ENCODE measurements around the gene SLC28A1.
"Not testable (repeated sequence)": the region's sequence is repeated elsewhere in the genome, so short reads cannot be mapped to it uniquely, and the experiment has no call there.

SLC28A1 gene

GRCh38 chr15:84883916-84884781, at the start of gene SLC28A1:
Gene SLC28A1, plus strand, starts transcription at chr15:84884662. Its CDS starts 3,099 bp downstream, at chr15:84887761.
- peaks cover 4% of the 10 kb centered on the region for H3K4me1 ChIP-seq (ENCODE audit: control insufficient read depth, insufficient read depth, low read length)
- no peak within 1 kb of the TSS for H3K4me3 ChIP-seq (ENCODE audit: low read depth, low read length)
- H3K9ac ChIP-seq (ENCODE audit: low read depth, low read length), result no peak within 1 kb of the TSS

GRCh38 chr15:84834969-84835368, 49.5 kb upstream of the SLC28A1 start:
- Histone ChIP-seq H3K4me3 (ENCODE audit: low read depth, low read length) (no peak overlapping the region), H3K9ac (ENCODE audit: low read depth, low read length) (no peak overlapping the region), H3K9me3 (ENCODE audit: control insufficient read depth, insufficient read depth, low read length) (no peaks in the 10 kb centered on the region), H3K4me1 (ENCODE audit: control insufficient read depth, insufficient read depth, low read length) (no peaks in the 10 kb centered on the region), H3K27me3 (ENCODE audit: control insufficient read depth, insufficient read depth, low read length) (no peaks in the 10 kb centered on the region), H3K36me3 (ENCODE audit: control insufficient read depth, insufficient read depth, low read length) (peaks cover 3% of the 10 kb centered on the region)

More at GRCh38 chr15:84883916-84884781, at the start of gene SLC28A1:
- H3K27me3 ChIP-seq (ENCODE audit: control insufficient read depth, insufficient read depth, low read length), result no peaks in the 10 kb centered on the region
- no peaks in the 10 kb centered on the region for H3K36me3 ChIP-seq (ENCODE audit: control insufficient read depth, insufficient read depth, low read length)
- H3K9me3 ChIP-seq (ENCODE audit: control insufficient read depth, insufficient read depth, low read length), result no peaks in the 10 kb centered on the region

GRCh38 chr15:84835661-84836337, 48.7 kb upstream of the SLC28A1 start:
- Histone ChIP-seq H3K9me3 (ENCODE audit: control insufficient read depth, insufficient read depth, low read length) (no peaks in the 10 kb centered on the region), H3K27me3 (ENCODE audit: control insufficient read depth, insufficient read depth, low read length) (no peaks in the 10 kb centered on the region), H3K9ac (ENCODE audit: low read depth, low read length) (no peak overlapping the region), H3K36me3 (ENCODE audit: control insufficient read depth, insufficient read depth, low read length) (peaks cover 6% of the 10 kb centered on the region), H3K4me3 (ENCODE audit: low read depth, low read length) (no peak overlapping the region), H3K4me1 (ENCODE audit: control insufficient read depth, insufficient read depth, low read length) (no peaks in the 10 kb centered on the region)

- Histone ChIP-seq H3K4me3 (ENCODE audit: low read depth, low read length) (no peak overlapping the region), H3K27me3 (ENCODE audit: control insufficient read depth, insufficient read depth, low read length) (no peaks in the 10 kb centered on the region), H3K36me3 (ENCODE audit: control insufficient read depth, insufficient read depth, low read length) (peaks cover 6% of the 10 kb centered on the region), H3K9ac (ENCODE audit: low read depth, low read length) (no peak overlapping the region), H3K4me1 (ENCODE audit: control insufficient read depth, insufficient read depth, low read length) (no peaks in the 10 kb centered on the region), H3K9me3 (ENCODE audit: control insufficient read depth, insufficient read depth, low read length) (no peaks in the 10 kb centered on the region)
These were observed 47.6 kb upstream of the SLC28A1 start for GRCh38 chr15:84836844-84837243.

- H3K36me3 ChIP-seq (ENCODE audit: control insufficient read depth, insufficient read depth, low read length), result peaks cover 6% of the 10 kb centered on the region
- H3K27me3 ChIP-seq (ENCODE audit: control insufficient read depth, insufficient read depth, low read length), result no peaks in the 10 kb centered on the region
These were observed 44.7 kb upstream of the SLC28A1 start for GRCh38 chr15:84839714-84840113.

GRCh38 chr15:84840255-84840654, 44.2 kb upstream of the SLC28A1 start:
- Histone ChIP-seq H3K36me3 (ENCODE audit: control insufficient read depth, insufficient read depth, low read length) (peaks cover 3% of the 10 kb centered on the region), H3K4me1 (ENCODE audit: control insufficient read depth, insufficient read depth, low read length) (no peaks in the 10 kb centered on the region), H3K4me3 (ENCODE audit: low read depth, low read length) (no peak overlapping the region), H3K9ac (ENCODE audit: low read depth, low read length) (no peak overlapping the region), H3K9me3 (ENCODE audit: control insufficient read depth, insufficient read depth, low read length) (no peaks in the 10 kb centered on the region), H3K27me3 (ENCODE audit: control insufficient read depth, insufficient read depth, low read length) (no peaks in the 10 kb centered on the region)

More at GRCh38 chr15:84839714-84840113, 44.7 kb upstream of the SLC28A1 start:
- no peaks in the 10 kb centered on the region for H3K4me1 ChIP-seq (ENCODE audit: control insufficient read depth, insufficient read depth, low read length)
- H3K9ac ChIP-seq (ENCODE audit: low read depth, low read length), result no peak overlapping the region
- H3K4me3 ChIP-seq (ENCODE audit: low read depth, low read length), result no peak overlapping the region
- H3K9me3 ChIP-seq (ENCODE audit: control insufficient read depth, insufficient read depth, low read length), result no peaks in the 10 kb centered on the region

GRCh38 chr15:84840741-84841429, 43.6 kb upstream of the SLC28A1 start:
- H3K4me1 ChIP-seq (ENCODE audit: control insufficient read depth, insufficient read depth, low read length), result no peaks in the 10 kb centered on the region
- no peaks in the 10 kb centered on the region for H3K27me3 ChIP-seq (ENCODE audit: control insufficient read depth, insufficient read depth, low read length)
- no peaks in the 10 kb centered on the region for H3K9me3 ChIP-seq (ENCODE audit: control insufficient read depth, insufficient read depth, low read length)
- H3K9ac ChIP-seq (ENCODE audit: low read depth, low read length), result no peak overlapping the region
- H3K36me3 ChIP-seq (ENCODE audit: control insufficient read depth, insufficient read depth, low read length), result peaks cover 3% of the 10 kb centered on the region
- no peak overlapping the region for H3K4me3 ChIP-seq (ENCODE audit: low read depth, low read length)

GRCh38 chr15:84842781-84843180, 41.7 kb upstream of the SLC28A1 start:
- H3K9ac ChIP-seq (ENCODE audit: low read depth, low read length), result no peak overlapping the region
- H3K27me3 ChIP-seq (ENCODE audit: control insufficient read depth, insufficient read depth, low read length), result no peaks in the 10 kb centered on the region
- no peak overlapping the region for H3K4me3 ChIP-seq (ENCODE audit: low read depth, low read length)
- no peaks in the 10 kb centered on the region for H3K9me3 ChIP-seq (ENCODE audit: control insufficient read depth, insufficient read depth, low read length)
- no peaks in the 10 kb centered on the region for H3K4me1 ChIP-seq (ENCODE audit: control insufficient read depth, insufficient read depth, low read length)
- H3K36me3 ChIP-seq (ENCODE audit: control insufficient read depth, insufficient read depth, low read length), result peaks cover 3% of the 10 kb centered on the region

- Histone ChIP-seq H3K9me3 (ENCODE audit: control insufficient read depth, insufficient read depth, low read length) (no peaks in the 10 kb centered on the region), H3K4me1 (ENCODE audit: control insufficient read depth, insufficient read depth, low read length) (no peaks in the 10 kb centered on the region), H3K27me3 (ENCODE audit: control insufficient read depth, insufficient read depth, low read length) (no peaks in the 10 kb centered on the region), H3K36me3 (ENCODE audit: control insufficient read depth, insufficient read depth, low read length) (peaks cover 3% of the 10 kb centered on the region), H3K4me3 (ENCODE audit: low read depth, low read length) (no peak overlapping the region), H3K9ac (ENCODE audit: low read depth, low read length) (no peak overlapping the region)
These were observed 39.5 kb upstream of the SLC28A1 start for GRCh38 chr15:84844964-84845363.

GRCh38 chr15:84845631-84846030, 38.8 kb upstream of the SLC28A1 start:
- not testable (repeated sequence) for H3K9me3 ChIP-seq (ENCODE audit: control insufficient read depth, insufficient read depth, low read length); H3K4me1 ChIP-seq (ENCODE audit: control insufficient read depth, insufficient read depth, low read length); H3K27me3 ChIP-seq (ENCODE audit: control insufficient read depth, insufficient read depth, low read length); H3K36me3 ChIP-seq (ENCODE audit: control insufficient read depth, insufficient read depth, low read length); H3K9ac ChIP-seq (ENCODE audit: low read depth, low read length); H3K4me3 ChIP-seq (ENCODE audit: low read depth, low read length)

- H3K9ac ChIP-seq (ENCODE audit: low read depth, low read length), result no peak overlapping the region
- no peaks in the 10 kb centered on the region for H3K36me3 ChIP-seq (ENCODE audit: control insufficient read depth, insufficient read depth, low read length)
- no peak overlapping the region for H3K4me3 ChIP-seq (ENCODE audit: low read depth, low read length)
- H3K27me3 ChIP-seq (ENCODE audit: control insufficient read depth, insufficient read depth, low read length), result no peaks in the 10 kb centered on the region
- no peaks in the 10 kb centered on the region for H3K4me1 ChIP-seq (ENCODE audit: control insufficient read depth, insufficient read depth, low read length)
- no peaks in the 10 kb centered on the region for H3K9me3 ChIP-seq (ENCODE audit: control insufficient read depth, insufficient read depth, low read length)
These were observed 38.2 kb upstream of the SLC28A1 start for GRCh38 chr15:84846269-84846668.
